ENCODE measurements around the gene MRPS6. TPM values are rescaled to one million over a fixed set of nuclear protein-coding genes. Genes with fewer than 3 reads are reported as not detected.

Gene MRPS6
- total RNA-seq, 1 experiment from 2014 or later, result 43.5 TPM

DNA sequence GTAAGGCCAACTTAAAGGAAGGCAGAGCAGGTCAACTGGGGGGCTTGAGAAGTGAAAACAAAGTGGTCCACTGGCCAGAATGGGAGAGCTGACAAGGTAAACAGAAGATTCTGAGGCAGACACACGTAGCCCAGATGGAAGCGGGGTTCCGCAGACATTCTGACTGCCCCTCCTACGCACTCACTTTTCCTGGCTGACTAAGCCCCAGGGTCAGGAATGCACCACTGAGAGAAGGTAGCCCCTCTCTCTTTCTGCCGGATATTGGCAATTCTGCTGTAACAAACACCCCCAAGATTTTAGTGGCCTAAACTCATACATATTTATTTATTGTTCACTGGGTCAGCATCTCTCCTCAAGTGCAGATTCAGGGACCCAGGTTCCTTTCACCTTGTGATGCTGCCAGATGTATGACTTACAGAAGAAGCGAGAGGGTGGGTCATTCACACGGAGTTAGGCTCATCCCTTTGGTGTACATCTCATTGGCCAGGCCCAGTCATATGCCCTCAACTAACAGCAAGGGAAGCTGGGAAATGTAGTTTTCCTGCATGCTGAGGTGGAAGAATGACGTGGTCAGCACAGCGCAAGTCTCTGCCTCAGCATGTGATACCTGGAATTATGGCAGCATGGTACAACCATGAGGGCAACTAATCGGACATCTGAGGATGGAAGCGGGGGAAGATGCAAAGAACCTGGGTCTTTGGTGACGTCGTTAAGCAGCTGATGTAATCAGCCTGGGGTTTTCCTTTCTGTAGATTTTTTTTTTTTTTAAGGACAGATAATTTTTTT lies 43.4 kb upstream of the MRPS6 start:
- peak; percentile 19 for DNase-seq
- TF ChIP-seq, protein P1, sequence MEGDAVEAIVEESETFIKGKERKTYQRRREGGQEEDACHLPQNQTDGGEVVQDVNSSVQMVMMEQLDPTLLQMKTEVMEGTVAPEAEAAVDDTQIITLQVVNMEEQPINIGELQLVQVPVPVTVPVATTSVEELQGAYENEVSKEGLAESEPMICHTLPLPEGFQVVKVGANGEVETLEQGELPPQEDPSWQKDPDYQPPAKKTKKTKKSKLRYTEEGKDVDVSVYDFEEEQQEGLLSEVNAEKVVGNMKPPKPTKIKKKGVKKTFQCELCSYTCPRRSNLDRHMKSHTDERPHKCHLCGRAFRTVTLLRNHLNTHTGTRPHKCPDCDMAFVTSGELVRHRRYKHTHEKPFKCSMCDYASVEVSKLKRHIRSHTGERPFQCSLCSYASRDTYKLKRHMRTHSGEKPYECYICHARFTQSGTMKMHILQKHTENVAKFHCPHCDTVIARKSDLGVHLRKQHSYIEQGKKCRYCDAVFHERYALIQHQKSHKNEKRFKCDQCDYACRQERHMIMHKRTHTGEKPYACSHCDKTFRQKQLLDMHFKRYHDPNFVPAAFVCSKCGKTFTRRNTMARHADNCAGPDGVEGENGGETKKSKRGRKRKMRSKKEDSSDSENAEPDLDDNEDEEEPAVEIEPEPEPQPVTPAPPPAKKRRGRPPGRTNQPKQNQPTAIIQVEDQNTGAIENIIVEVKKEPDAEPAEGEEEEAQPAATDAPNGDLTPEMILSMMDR (IDR thresholded peaks at IDR 0.05; ENCODE audit: unreplicated experiment), result no peak
- CTCF ChIA-PET, result no interaction called here
- intact Hi-C loops (cut with micrococcal nuclease; ENCODE audit: unreplicated experiment), result no loop called here
- Mint-ChIP-seq H3K4me3 (ENCODE audit: low read depth, unreplicated experiment) (no peak overlapping the region), H3K4me1 (ENCODE audit: low read depth, unreplicated experiment) (peaks cover 24% of the 10 kb centered on the region), H3K27ac (ENCODE audit: unreplicated experiment) (peak overlapping the region; percentile 73), H3K9me3 (ENCODE audit: low read depth, unreplicated experiment) (peaks cover 4% of the 10 kb centered on the region), H3K27me3 (ENCODE audit: unreplicated experiment) (no peaks in the 10 kb centered on the region), H3K36me3 (ENCODE audit: insufficient read depth, unreplicated experiment) (no peaks in the 10 kb centered on the region)
- BruUV-seq (replicated peaks), result no TSS peak

DNA sequence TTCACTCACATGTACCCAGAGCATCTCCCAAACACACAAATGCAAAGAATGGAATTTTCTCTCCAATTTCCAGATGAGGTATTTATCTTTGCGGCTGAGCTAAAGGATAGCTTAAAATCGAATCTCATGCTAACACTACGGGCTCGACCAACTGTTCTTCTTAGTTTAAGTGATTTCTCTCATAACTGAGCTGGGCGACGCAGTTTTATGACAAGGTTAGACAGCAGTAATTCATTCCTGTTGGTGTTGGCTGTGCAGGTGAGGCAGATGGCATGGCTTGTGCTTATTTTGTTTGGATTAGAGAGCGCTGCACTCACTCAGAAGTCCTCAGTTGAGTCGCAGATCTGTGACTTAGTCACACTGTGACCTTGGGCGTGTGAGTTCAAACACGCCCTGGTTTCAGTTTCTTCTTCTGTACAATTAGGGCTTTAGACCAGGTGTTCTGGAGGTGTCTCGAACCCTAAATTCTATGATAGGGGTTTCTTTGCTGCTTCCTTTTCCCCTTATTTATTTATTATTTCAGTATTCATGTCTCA lies 41.5 kb upstream of the MRPS6 start:
- Mint-ChIP-seq H3K4me1 (ENCODE audit: low read depth, unreplicated experiment) (peaks cover 24% of the 10 kb centered on the region), H3K4me3 (ENCODE audit: low read depth, unreplicated experiment) (no peak overlapping the region), H3K36me3 (ENCODE audit: insufficient read depth, unreplicated experiment) (no peaks in the 10 kb centered on the region), H3K9me3 (ENCODE audit: low read depth, unreplicated experiment) (peaks cover 2% of the 10 kb centered on the region), H3K27ac (ENCODE audit: unreplicated experiment) (no peak overlapping the region), H3K27me3 (ENCODE audit: unreplicated experiment) (no peaks in the 10 kb centered on the region)
- no peak for DNase-seq
- no TSS peak for BruUV-seq (replicated peaks)
- TF ChIP-seq, protein P1 (IDR thresholded peaks at IDR 0.05; ENCODE audit: unreplicated experiment), result no peak
- CTCF ChIA-PET, result no interaction called here
- intact Hi-C loops (cut with micrococcal nuclease; ENCODE audit: unreplicated experiment), result no loop called here

DNA sequence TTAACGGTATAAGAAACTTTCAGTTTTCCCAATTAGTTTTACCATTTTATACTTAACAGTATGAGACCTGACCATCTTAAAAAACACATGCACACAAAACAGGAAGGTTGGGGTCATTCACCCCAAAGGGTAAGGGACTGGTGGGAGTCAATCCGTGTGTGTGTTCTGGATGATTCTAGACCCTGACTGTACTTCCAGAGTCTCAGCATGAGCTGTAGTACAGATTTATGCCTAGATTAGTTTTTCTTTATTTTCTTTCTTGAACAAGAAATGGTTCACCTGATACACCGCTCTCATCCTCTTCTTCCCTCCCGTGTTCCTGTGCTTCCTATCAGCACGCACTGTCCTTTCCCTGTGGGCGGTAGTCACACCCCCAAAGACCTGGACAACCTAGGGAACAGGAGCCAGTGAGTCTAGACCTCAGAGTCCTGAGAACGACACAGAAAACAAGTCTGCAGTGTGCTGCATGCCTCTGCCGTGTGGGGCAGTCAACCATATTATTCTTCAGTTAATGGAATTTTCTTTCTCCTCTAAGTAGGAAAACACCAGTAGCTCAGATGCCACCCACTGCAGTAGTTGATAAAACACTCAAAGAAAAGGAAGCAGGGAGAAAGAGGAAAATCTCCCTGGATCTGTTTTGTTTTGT lies 38.9 kb upstream of the MRPS6 start:
- no TSS peak for BruUV-seq (replicated peaks)
- intact Hi-C loops (cut with micrococcal nuclease; ENCODE audit: unreplicated experiment), result no loop called here
- H3K36me3 Mint-ChIP-seq (ENCODE audit: insufficient read depth, unreplicated experiment), result no peaks in the 10 kb centered on the region
- H3K27me3 Mint-ChIP-seq (ENCODE audit: unreplicated experiment), result no peaks in the 10 kb centered on the region
- H3K4me3 Mint-ChIP-seq (ENCODE audit: low read depth, unreplicated experiment), result no peak overlapping the region
- TF ChIP-seq, protein P1 (IDR thresholded peaks at IDR 0.05; ENCODE audit: unreplicated experiment), result no peak
- no peak for DNase-seq
- H3K9me3 Mint-ChIP-seq (ENCODE audit: low read depth, unreplicated experiment), result peaks cover 2% of the 10 kb centered on the region
- H3K4me1 Mint-ChIP-seq (ENCODE audit: low read depth, unreplicated experiment), result peaks cover 24% of the 10 kb centered on the region
- no peak overlapping the region for H3K27ac Mint-ChIP-seq (ENCODE audit: unreplicated experiment)
- CTCF ChIA-PET, result interaction anchor here (0.7 kb wide), 1 partner anchor 53 kb away, joined by 3 read pairs; no protein-coding TSS in a partner anchor

DNA sequence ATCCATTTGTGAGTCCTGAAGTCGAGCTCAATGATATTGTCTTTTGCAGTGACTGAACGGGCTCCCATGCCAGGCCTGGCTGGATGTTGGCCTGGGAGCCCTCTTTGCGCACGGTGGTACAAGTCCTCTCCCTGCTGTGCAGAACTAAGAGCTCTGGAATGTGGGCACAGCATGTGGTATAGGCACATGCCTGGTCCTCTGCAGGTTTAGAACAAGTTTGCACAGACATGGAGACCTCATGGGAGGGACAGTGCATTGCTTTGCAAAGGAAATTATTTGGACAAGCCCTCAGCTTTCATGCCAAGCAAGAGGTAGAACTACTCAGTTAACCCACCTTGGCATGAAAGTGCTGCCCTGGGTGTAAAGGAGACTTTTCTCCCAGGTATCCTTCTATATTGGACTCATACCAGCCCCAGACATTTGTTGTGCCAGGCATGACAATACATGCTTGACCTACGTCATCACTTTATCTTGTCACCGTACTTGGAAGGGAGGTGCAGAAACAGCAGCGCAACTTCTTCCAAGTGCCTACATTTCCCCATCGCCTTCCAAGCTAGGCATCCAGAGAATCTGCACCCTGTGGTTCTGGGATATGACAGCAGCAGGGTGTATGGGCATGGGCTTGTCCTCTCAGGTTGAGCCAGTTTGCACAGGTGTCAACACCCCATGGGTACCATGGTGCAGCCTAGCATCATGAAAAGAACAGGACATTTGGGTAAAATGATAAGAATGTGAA lies 37.6 kb upstream of the MRPS6 start:
- Mint-ChIP-seq H3K36me3 (ENCODE audit: insufficient read depth, unreplicated experiment) (no peaks in the 10 kb centered on the region), H3K27ac (ENCODE audit: unreplicated experiment) (no peak overlapping the region), H3K4me3 (ENCODE audit: low read depth, unreplicated experiment) (no peak overlapping the region), H3K9me3 (ENCODE audit: low read depth, unreplicated experiment) (no peaks in the 10 kb centered on the region), H3K27me3 (ENCODE audit: unreplicated experiment) (no peaks in the 10 kb centered on the region), H3K4me1 (ENCODE audit: low read depth, unreplicated experiment) (peaks cover 16% of the 10 kb centered on the region)
- no peak for DNase-seq
- BruUV-seq (replicated peaks), result no TSS peak
- intact Hi-C loops (cut with micrococcal nuclease; ENCODE audit: unreplicated experiment), result no loop called here
- TF ChIP-seq, protein P1 (IDR thresholded peaks at IDR 0.05; ENCODE audit: unreplicated experiment), result no peak
- CTCF ChIA-PET, result interaction anchor here (0.6 kb wide), 1 partner anchor 98 kb away, joined by 5 read pairs; no protein-coding TSS in a partner anchor

All from Calu3 (cell line).